ENCODE data around the gene TNNI2.
A peak's percentile ranks its signal among the peaks of the same experiment; 100 is the strongest.
"Not testable (repeated sequence)": the region's sequence is repeated elsewhere in the genome, so short reads cannot be mapped to it uniquely, and the experiment has no call there.

The TNNI2 gene

DNA sequence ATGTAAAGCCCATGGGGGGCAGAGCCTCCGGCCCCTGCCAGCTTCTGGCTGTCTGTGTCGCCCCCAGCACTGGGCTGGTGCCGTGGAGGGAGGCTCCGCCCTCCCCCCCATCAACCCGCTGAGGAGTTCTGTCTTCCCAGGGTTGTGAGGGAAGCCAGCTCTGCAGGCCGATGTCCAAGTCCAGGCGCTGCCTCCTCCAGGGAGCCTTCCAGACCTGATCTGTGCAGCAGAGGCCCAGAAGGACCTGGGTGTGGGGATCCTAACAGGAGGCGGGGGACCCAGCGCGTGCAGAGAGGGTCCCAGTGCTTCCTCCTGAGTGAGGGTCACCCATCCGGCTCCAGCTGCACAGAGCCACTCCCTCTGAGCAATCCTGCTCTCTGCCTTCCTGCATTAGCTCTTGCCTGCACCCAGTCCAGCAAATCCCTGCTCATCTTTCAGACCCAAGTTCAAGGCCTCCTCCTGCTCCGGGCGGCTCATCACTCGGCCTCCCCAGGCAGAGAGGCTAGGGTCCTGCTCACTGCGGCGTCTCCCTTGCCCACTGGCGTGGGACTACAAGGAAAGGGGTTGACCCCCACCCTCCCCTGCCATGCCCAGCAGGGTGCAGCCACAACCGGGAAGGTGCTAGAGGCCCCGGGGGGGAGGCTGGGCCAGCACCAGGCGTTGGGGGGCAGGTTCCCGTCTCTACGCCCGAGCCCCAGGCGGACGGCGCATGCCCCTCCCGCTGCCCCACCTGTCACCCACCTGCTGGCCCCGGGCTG, 36.5 kb downstream of the TNNI2 start:
- no peak overlapping the region for H3K4me3 ChIP-seq (ENCODE audit: low read depth, low read length)
- no peaks in the 10 kb centered on the region for H3K9me3 ChIP-seq (ENCODE audit: control insufficient read depth, low read length)
- H3K27me3 ChIP-seq (ENCODE audit: control insufficient read depth, insufficient read depth, low read length): no peaks in the 10 kb centered on the region
- H3K4me2 ChIP-seq (ENCODE audit: low read length): no peak overlapping the region
- no peak overlapping the region for H3K9ac ChIP-seq
- no peaks in the 10 kb centered on the region for H3K36me3 ChIP-seq (ENCODE audit: control insufficient read depth, insufficient read depth, low read length)
- H3K79me2 ChIP-seq: no peaks in the 10 kb centered on the region
- H3K27ac ChIP-seq: no peak overlapping the region
- no peaks in the 10 kb centered on the region for H3K4me1 ChIP-seq
- no peak overlapping the region for H2AFZ ChIP-seq
- TF ChIP-seq, protein P1, sequence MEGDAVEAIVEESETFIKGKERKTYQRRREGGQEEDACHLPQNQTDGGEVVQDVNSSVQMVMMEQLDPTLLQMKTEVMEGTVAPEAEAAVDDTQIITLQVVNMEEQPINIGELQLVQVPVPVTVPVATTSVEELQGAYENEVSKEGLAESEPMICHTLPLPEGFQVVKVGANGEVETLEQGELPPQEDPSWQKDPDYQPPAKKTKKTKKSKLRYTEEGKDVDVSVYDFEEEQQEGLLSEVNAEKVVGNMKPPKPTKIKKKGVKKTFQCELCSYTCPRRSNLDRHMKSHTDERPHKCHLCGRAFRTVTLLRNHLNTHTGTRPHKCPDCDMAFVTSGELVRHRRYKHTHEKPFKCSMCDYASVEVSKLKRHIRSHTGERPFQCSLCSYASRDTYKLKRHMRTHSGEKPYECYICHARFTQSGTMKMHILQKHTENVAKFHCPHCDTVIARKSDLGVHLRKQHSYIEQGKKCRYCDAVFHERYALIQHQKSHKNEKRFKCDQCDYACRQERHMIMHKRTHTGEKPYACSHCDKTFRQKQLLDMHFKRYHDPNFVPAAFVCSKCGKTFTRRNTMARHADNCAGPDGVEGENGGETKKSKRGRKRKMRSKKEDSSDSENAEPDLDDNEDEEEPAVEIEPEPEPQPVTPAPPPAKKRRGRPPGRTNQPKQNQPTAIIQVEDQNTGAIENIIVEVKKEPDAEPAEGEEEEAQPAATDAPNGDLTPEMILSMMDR (IDR thresholded peaks at IDR 0.05): no peak

DNA sequence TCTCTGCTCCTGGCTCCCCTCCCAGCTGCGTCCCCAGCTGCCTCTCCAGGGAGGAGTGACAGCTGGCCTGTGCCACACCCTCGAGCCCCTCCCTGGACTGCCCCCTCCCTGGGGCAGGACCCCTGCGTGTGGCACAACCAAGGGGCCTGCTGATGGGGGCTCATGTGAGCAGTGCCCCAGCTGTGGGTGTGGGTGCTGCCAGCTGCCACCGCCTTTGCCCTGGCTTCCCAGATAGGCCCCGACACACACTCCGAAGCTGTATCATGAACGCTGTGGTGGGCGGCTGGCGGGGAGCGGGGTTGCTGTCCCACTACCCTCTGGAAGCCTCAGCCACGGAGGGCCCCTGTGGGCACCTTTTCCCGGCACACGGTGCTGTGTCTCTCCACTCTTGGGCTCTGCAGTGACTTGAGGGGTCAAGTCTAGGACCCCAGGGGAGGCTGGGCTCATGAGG, 37.1 kb downstream of the TNNI2 start:
- H3K4me3 ChIP-seq (ENCODE audit: low read depth, low read length); H3K27ac ChIP-seq; H3K9me3 ChIP-seq (ENCODE audit: control insufficient read depth, low read length); H3K27me3 ChIP-seq (ENCODE audit: control insufficient read depth, insufficient read depth, low read length); H3K4me1 ChIP-seq; H3K79me2 ChIP-seq; H3K4me2 ChIP-seq (ENCODE audit: low read length); H2AFZ ChIP-seq; H3K36me3 ChIP-seq (ENCODE audit: control insufficient read depth, insufficient read depth, low read length); H3K9ac ChIP-seq: not testable (repeated sequence)

DNA sequence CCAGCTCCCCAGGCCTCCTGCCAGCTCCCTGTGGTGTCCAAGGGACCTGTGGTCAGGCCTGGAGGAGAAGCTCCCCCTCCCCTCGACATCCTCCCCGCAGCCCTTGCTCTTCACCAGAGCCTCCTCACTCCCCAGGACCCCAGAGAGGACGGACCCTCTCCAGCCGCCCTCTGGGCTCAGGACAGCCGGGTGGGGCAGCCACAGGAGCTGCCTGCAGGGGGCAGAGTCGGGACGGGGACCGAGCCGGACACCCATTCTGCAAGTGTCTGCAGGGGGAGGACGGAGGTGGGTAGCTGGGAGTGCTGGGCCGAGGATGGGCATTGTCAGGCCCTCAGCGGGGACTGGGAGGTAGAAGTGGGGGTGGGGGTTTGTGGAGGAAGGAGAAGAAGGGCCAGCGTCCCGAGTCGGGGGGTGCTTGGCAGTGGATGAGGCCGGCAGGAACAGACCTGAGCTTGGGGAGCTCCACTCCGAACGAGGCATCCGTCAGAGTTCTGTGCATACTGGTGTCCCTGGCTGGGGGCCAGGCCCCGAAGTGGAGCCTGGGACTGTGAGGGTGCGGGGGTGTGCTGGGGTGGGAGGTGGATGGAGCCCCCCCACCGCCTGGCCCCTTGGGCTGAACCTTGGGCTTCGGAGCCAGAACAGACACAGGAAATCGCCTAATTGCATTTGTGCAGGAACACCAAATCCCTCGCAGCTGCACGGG, 37.7 kb downstream of the TNNI2 start:
- H3K4me1 ChIP-seq: no peaks in the 10 kb centered on the region
- TF ChIP-seq, protein P1 (IDR thresholded peaks at IDR 0.05): peak; percentile 17
- H3K4me2 ChIP-seq (ENCODE audit: low read length): no peak overlapping the region
- no peak overlapping the region for H3K9ac ChIP-seq
- no peaks in the 10 kb centered on the region for H3K79me2 ChIP-seq
- no peak overlapping the region for H3K27ac ChIP-seq
- H3K36me3 ChIP-seq (ENCODE audit: control insufficient read depth, insufficient read depth, low read length): no peaks in the 10 kb centered on the region
- H3K4me3 ChIP-seq (ENCODE audit: low read depth, low read length): no peak overlapping the region
- no peak overlapping the region for H2AFZ ChIP-seq
- H3K27me3 ChIP-seq (ENCODE audit: control insufficient read depth, insufficient read depth, low read length): no peaks in the 10 kb centered on the region
- no peaks in the 10 kb centered on the region for H3K9me3 ChIP-seq (ENCODE audit: control insufficient read depth, low read length)

DNA sequence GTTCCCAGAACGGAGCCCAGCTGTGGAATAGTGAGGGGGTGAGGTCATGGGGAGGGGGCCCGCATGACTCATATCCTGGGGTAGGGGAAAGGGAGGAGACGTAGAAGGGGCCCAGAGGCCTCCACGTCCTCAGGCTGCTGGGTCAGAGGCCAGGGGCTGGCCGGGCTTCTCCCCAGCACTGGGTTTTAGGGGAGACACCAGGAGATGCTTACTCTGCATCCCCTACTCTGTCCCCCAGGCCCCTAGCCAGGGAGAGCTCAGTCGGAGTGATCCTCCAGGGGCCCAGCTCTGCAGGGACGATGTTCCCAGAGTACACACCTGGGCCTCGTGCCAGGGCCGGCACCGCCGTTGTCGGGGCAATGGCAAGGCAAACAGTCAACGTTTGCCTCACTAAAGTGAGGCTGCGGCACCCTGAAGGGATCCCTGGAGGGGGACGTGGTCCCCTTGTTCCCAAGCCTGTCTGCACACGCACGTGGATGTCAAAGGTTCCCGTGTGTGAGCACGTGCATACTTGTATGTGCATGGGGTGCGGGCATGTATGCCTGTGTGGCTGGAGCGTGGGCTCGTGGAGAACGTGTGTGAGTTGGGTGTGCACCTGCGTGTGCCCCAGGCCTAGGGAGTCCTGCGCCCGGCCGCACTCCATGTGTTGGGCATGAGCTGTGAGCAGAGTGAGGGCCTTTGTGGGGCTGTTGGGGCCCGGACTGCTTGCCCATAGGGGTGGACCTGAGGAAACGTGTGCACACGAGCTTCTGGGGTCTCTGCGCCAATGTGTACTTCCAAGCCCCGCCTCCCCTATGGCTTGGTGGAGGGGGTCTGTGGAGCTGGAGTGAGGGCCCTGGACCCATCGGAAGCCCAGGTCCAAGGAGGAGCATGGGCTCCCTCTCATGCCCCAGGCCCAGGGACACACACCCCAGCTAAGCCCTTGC, 38.7 kb downstream of the TNNI2 start:
- no peaks in the 10 kb centered on the region for H3K4me1 ChIP-seq
- no peaks in the 10 kb centered on the region for H3K36me3 ChIP-seq (ENCODE audit: control insufficient read depth, insufficient read depth, low read length)
- H3K9ac ChIP-seq: no peak overlapping the region
- H3K27me3 ChIP-seq (ENCODE audit: control insufficient read depth, insufficient read depth, low read length): no peaks in the 10 kb centered on the region
- no peaks in the 10 kb centered on the region for H3K79me2 ChIP-seq
- H3K4me3 ChIP-seq (ENCODE audit: low read depth, low read length): no peak overlapping the region
- TF ChIP-seq, protein P1 (IDR thresholded peaks at IDR 0.05): no peak
- H3K9me3 ChIP-seq (ENCODE audit: control insufficient read depth, low read length): no peaks in the 10 kb centered on the region
- H3K27ac ChIP-seq: no peak overlapping the region
- H2AFZ ChIP-seq: no peak overlapping the region
- H3K4me2 ChIP-seq (ENCODE audit: low read length): no peak overlapping the region
